GM23248 (cell line): ENCODE results near the gene TMEM171.

ENCODE experiments used
- EZH2 ChIP-seq: fragments of 200-600 bp; sonication (generic); IDR thresholded peaks from 2 replicates; pipeline ENCODE4 v1.6.1; 2018; ENCODE audit warnings: antibody characterized with exemption, mild to moderate bottlenecking; ENCODE audit not compliant: insufficient read depth, poor library complexity, severe bottlenecking
- EZH2phosphoT487 ChIP-seq: fragments of 200-600 bp; sonication (generic); IDR thresholded peaks from 2 replicates; pipeline ENCODE4 v1.6.1; 2018; ENCODE audit warnings: antibody characterized with exemption, moderate library complexity, mild to moderate bottlenecking, low read depth; ENCODE audit not compliant: insufficient read depth

DNA sequence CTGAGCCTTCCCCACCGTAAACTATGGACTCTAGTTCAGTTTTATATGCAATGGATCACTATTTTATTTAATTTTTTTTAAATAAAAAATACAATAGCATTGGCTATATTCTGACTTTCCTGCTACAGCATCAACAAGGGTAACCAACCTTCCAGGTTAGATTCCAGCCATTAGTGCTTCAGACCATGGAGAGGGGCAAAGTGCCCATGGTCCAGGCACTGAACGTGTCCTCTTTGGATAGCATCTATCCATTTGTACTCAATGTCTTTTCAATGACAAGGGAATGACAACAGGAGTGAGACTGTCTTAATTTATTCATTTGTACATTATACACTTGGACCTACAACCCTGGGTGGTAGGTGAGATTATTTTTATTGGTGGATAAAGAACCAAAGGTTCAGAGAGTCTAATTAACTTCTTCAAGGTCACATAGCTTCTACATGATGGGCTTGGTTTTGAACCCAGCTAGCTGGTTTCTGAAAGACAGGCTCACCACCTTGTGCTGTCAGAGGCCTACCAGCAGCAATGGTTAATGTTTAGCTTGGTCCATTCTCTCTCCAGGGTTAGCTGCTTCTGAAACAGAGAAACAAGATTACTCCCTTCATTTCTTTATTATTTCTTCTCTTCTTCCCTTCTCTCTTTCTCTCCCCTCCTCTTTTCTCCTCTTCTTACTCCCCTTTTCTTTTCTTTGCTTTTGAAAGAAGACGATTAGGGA, 11.5 kb downstream of the TMEM171 start:
- TF ChIP-seq EZH2 (no peak), EZH2phosphoT487 (no peak)
